Measurements from ENCODE around the gene SAMD1. TPM values are rescaled to one million over a fixed set of nuclear protein-coding genes. Genes with fewer than 3 reads are reported as not detected.

The SAMD1 gene
- total RNA-seq, 2 donors from 2014 or later, result 94.2 to 126 TPM

DNA sequence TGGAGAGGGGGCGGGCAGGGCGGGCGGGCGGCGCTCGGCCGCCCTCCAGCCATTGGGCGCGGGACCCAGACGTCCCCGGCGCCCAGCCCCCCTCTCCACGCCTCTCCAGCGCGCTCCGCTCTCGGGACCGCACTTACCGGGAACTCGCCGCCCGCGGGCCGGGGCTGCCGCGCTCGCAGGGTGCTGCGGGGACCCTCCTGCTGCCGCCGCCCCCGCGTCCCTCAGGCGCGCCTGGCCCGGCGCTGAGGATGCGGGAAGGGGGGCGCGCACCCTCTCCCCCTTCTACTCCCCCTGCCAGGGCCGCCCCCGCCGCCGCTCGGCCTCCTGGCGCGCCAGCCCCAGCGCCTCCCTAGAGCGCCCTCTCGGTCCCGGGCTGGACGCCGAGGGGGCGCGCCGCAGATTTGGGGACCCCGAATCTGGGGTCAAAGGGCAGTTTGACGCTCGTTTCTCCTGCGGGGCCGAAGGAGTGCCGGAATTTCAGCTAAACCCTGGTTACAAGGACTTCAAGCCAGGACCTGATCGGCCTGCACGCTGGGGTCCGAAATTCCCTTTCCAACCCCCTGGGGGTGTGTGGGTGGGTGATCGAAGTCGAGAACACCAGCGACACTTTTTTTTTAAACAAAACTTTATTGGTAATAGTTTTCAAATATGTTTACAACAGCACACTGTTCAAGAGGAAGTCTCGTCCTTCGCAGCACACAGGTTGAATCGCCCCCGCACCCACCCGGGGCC, 696 bp upstream of the SAMD1 start:
- Histone ChIP-seq H3K4me1 (ENCODE audit: control insufficient read depth, insufficient read depth, low read length) (no peaks in the 10 kb centered on the region), H3K9ac (ENCODE audit: extremely low read depth, low read length, poor library complexity, severe bottlenecking) (peak overlapping the region; percentile 42), H3K4me3 (ENCODE audit: low read length) (peak overlapping the region; percentile 86), H3K9me3 (ENCODE audit: control insufficient read depth, low read length) (peaks cover 9% of the 10 kb centered on the region), H3K36me3 (ENCODE audit: control insufficient read depth, insufficient read depth, low read length) (peaks cover 20% of the 10 kb centered on the region), H3K27ac (ENCODE audit: low read depth, low read length) (peak overlapping the region; percentile 49), H3K27me3 (ENCODE audit: control insufficient read depth, insufficient read depth, low read length, poor library complexity, severe bottlenecking) (no peaks in the 10 kb centered on the region)
- H3K4me3 Mint-ChIP-seq, result peak overlapping the region; percentile 65
- H3K27ac Mint-ChIP-seq, result peak overlapping the region; percentile 93
- peaks cover 32% of the 10 kb centered on the region for H3K36me3 Mint-ChIP-seq (ENCODE audit: low read depth)
- peaks cover 22% of the 10 kb centered on the region for H3K9me3 Mint-ChIP-seq
- 0 to 1% methylated on average over 5 to 67 of the region's 72 CpGs for WGBS, 2 experiments (ENCODE audit: insufficient coverage in 1 of 2, insufficient read length in 1 of 2)
- H3K27me3 Mint-ChIP-seq (ENCODE audit: insufficient read depth), result peaks cover 22% of the 10 kb centered on the region
- DNase-seq, result peak; percentile 77
- peak; percentile 39 for TF ChIP-seq CTCF (conservative IDR thresholded peaks at IDR 0.05)
- H3K4me1 Mint-ChIP-seq, result peaks cover 10% of the 10 kb centered on the region

- Histone ChIP-seq H3K9ac (ENCODE audit: extremely low read depth, low read length, poor library complexity, severe bottlenecking) (no peak overlapping the region), H3K27me3 (ENCODE audit: control insufficient read depth, insufficient read depth, low read length, poor library complexity, severe bottlenecking) (no peaks in the 10 kb centered on the region), H3K4me1 (ENCODE audit: control insufficient read depth, insufficient read depth, low read length) (no peaks in the 10 kb centered on the region), H3K4me3 (ENCODE audit: low read length) (peak overlapping the region; percentile 81), H3K27ac (ENCODE audit: low read depth, low read length) (no peak overlapping the region), H3K9me3 (ENCODE audit: control insufficient read depth, low read length) (peaks cover 9% of the 10 kb centered on the region), H3K36me3 (ENCODE audit: control insufficient read depth, insufficient read depth, low read length) (peaks cover 20% of the 10 kb centered on the region)
- peak overlapping the region; percentile 65 for H3K4me3 Mint-ChIP-seq
- peak; percentile 9 for TF ChIP-seq CTCF (conservative IDR thresholded peaks at IDR 0.05)
- peaks cover 31% of the 10 kb centered on the region for H3K36me3 Mint-ChIP-seq (ENCODE audit: low read depth)
- peaks cover 24% of the 10 kb centered on the region for H3K27me3 Mint-ChIP-seq (ENCODE audit: insufficient read depth)
- peaks cover 13% of the 10 kb centered on the region for H3K4me1 Mint-ChIP-seq
- 0 to 1% methylated on average over 35 to 130 of the region's 142 CpGs for WGBS, 2 experiments (ENCODE audit: insufficient coverage in 1 of 2, insufficient read length in 1 of 2)
- peak; percentile 71 for DNase-seq
- no peak overlapping the region for H3K27ac Mint-ChIP-seq
- H3K9me3 Mint-ChIP-seq, result peaks cover 22% of the 10 kb centered on the region
Observed at GRCh38 chr19:14089662-14090508, 666 bp downstream of the SAMD1 start.

- Mint-ChIP-seq H3K4me1 (peaks cover 13% of the 10 kb centered on the region), H3K27ac (no peak overlapping the region)
- DNase-seq, result peak; percentile 58
Observed at GRCh38 chr19:14089412-14089661, 1.2 kb downstream of the SAMD1 start.

More at GRCh38 chr19:14089412-14089661, 1.2 kb downstream of the SAMD1 start:
- peaks cover 20% of the 10 kb centered on the region for H3K36me3 ChIP-seq (ENCODE audit: control insufficient read depth, insufficient read depth, low read length)
- H3K27ac ChIP-seq (ENCODE audit: low read depth, low read length), result no peak overlapping the region
- no peaks in the 10 kb centered on the region for H3K4me1 ChIP-seq (ENCODE audit: control insufficient read depth, insufficient read depth, low read length)
- TF ChIP-seq CTCF (conservative IDR thresholded peaks at IDR 0.05), result peak; percentile 67
- Mint-ChIP-seq H3K36me3 (ENCODE audit: low read depth) (peaks cover 27% of the 10 kb centered on the region), H3K4me3 (peak overlapping the region; percentile 65), H3K27me3 (ENCODE audit: insufficient read depth) (peaks cover 25% of the 10 kb centered on the region), H3K9me3 (peaks cover 16% of the 10 kb centered on the region)
- no peak overlapping the region for H3K9ac ChIP-seq (ENCODE audit: extremely low read depth, low read length, poor library complexity, severe bottlenecking)
- H3K9me3 ChIP-seq (ENCODE audit: control insufficient read depth, low read length), result peaks cover 9% of the 10 kb centered on the region
- peak overlapping the region; percentile 81 for H3K4me3 ChIP-seq (ENCODE audit: low read length)
- H3K27me3 ChIP-seq (ENCODE audit: control insufficient read depth, insufficient read depth, low read length, poor library complexity, severe bottlenecking), result no peaks in the 10 kb centered on the region
- 2 to 21% methylated on average over 10 to 16 of the region's 16 CpGs for WGBS, 2 experiments (ENCODE audit: insufficient coverage in 1 of 2, insufficient read length in 1 of 2)
